Heart left ventricle (tissue), 16 donors: Measurements from ENCODE around the gene CYP19A1. TPM values are rescaled to one million over a fixed set of nuclear protein-coding genes. Genes with fewer than 3 reads are reported as not detected.

ENCODE experiments used
- ATAC-seq, 4 donors: fragments of 200-7000 bp; cut with Tn5 transposase; one replicate each; pipeline ENCODE4 v1.9.1; 2020 to 2022; ENCODE audit warnings: moderate library complexity in 4 of 4, mild to moderate bottlenecking in 3 of 4, moderate number of reproducible peaks in 1 of 4
- DNase-seq, 5 donors: peaks; one replicate each; pipeline ENCODE4 v3.0.0-alpha.2; 2020
- H3K27ac ChIP-seq, 12 donors: fragments of 200-600 bp; sonication (generic) in 4 of 12; one replicate each; pipeline versions ENCODE4 v1.5.0 to v1.8.0; 2016 to 2022; ENCODE audit warnings: mild to moderate bottlenecking in 2 of 12
- H3K27me3 ChIP-seq, 9 donors: fragments of 200-600 bp; sonication (generic) in 2 of 9; one replicate each; pipeline versions ENCODE4 v1.5.1 to v1.8.0; 2016 to 2022; ENCODE audit warnings: mild to moderate bottlenecking in 3 of 9
- H3K36me3 ChIP-seq, 9 donors: fragments of 200-600 bp; sonication (generic) in 2 of 9; one replicate each; pipeline versions ENCODE4 v1.5.0 to v1.8.0; 2018 to 2022; ENCODE audit warnings: mild to moderate bottlenecking in 2 of 9
- H3K4me1 ChIP-seq, 12 donors: fragments of 200-600 bp; sonication (generic) in 4 of 12; one replicate each; pipeline versions ENCODE4 v1.5.0 to v1.8.0; 2016 to 2022; ENCODE audit warnings: mild to moderate bottlenecking in 3 of 12
- H3K4me3 ChIP-seq, 12 donors: fragments of 200-600 bp; sonication (generic) in 4 of 12; one replicate each; pipeline versions ENCODE4 v1.5.0 to v1.8.0; 2017 to 2022; ENCODE audit warnings: mild to moderate bottlenecking in 9 of 12, moderate library complexity in 4 of 12
- H3K9me3 ChIP-seq, 12 donors: fragments of 200-600 bp; sonication (generic) in 4 of 12; one replicate each; pipeline versions ENCODE4 v1.5.0 to v1.8.0; 2016 to 2022; ENCODE audit warnings: mild to moderate bottlenecking in 1 of 12
- POLR2A ChIP-seq, 2 donors: fragments of 450-650 bp; IDR thresholded peaks; one replicate each; pipeline ENCODE4 v1.6.1; 2017; ENCODE audit warnings: antibody characterized with exemption in 2 of 2, mild to moderate bottlenecking in 2 of 2, moderate library complexity in 2 of 2
- WGBS, 4 donors: extraction: QIAGEN DNeasy Blood & Tissue Kit in 2 of 4; methylation state at CpG; one replicate each; pipeline versions ENCODE4 v1.1.5 to v1.1.7; 2013 to 2018; 5-methylcytosine and 5-hydroxymethylcytosine counted together
- intact Hi-C, 10 donors: fragments of 100-400 bp; cut with DNase I; formaldehyde crosslinking; loops; one replicate each; pipeline versions ENCODE4 v1.11.1 to v1.14.2; 2022
- polyA plus RNA-seq, 2 donors: library from polyadenylated mRNA; stranded (reverse); fragments of 200-250 nt; gene quantifications; one replicate each; pipeline ENCODE4 v1.2.3, GENCODE V29; 2013
- total RNA-seq, 9 donors: library from RNA; depleted of rRNA in 2 of 9; stranded (reverse); fragments of >200 nt in 2 of 9; fragmentation: NEBNext Ultra II Directional in 3 of 9; extraction: Animal tissue kit (Norgen Biotek cat#: 25700) in 3 of 9; gene quantifications; one replicate each; pipeline versions ENCODE4 v1.1.0 to v1.2.4, GENCODE V29; 2016 to 2023
- TF ChIP-seq, protein P1 (sequence below), 12 donors: fragments of 200-600 bp; sonication (generic) in 4 of 12; IDR thresholded peaks; one replicate each; pipeline versions ENCODE4 v1.5.0 to v1.8.0; 2018 to 2022; ENCODE audit warnings: antibody characterized with exemption in 12 of 12, mild to moderate bottlenecking in 5 of 12
- donor health status: ischemic (EF 13 %, LVEDD 7.1; RV severe dilation, severe dysfunction).
- donor health status: healthy with polysubstance abuse.
- donor health status: DM: no; HTN: yes; CAD: no.
- donor health status: DM: no; HTN: no; CAD: no.
- donor health status: ischemic (EF 25% LVEDD 6.9; RV normal size, moderate dysfunction).
- donor health status: ischemic (EF 25% LVEDD 5.7; RV mildly dilated, moderate dysfunction).
- donor health status: healthy.
- donor health status: DM: yes; HTN: yes; CAD: no.
- donor health status: ischemic (EF 35%, LVEDD 5.7; RV mildly dilated, moderate dysfunction).
- donor health status: nonischemic (EF 11% LVEDD 7.7; RV severe dilation, severe dysfunction).
- donor health status: DM: yes; HTN: yes; CAD: no.
- donor health status: PGD.
- donor health status: ischemic (EF 29% LVEDD 5.4; RV normal size, mild dysfunction).
- donor health status: nonischemic (EF 23%, LVEDD 6.1; RV moderate dilation, normal function).

The CYP19A1 gene
- total and polyA plus RNA-seq, 11 donors = 0.15 to 5.4 (median 0.60) TPM

DNA sequence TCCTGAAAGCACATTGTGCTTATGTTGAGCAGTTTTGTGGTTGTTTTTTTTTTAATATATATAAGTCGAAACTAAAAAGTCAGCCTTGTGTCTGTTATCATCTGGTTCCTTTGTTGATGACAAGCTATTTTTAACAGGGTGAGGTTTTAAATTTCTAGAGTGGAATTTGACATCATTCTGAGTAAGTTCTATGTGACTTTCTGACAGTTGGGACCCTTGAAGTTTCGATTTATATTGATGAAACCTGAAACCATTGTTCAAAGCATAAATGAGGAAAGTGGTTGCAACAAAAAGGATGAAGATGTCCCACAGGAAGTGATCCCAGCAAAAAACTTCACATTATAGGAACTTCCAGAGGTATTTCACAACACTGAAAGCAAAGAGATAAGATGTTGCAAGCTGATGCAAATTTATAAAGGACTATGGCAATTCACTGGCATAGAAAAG, 94.0 kb downstream of the CYP19A1 start:
- Histone ChIP-seq H3K27ac (no peak overlapping the region), H3K9me3 (no peaks in the 10 kb centered on the region), H3K27me3 (peaks cover 0 to 9% (median 0%) of the 10 kb centered on the region in 9 donors), H3K4me3 (no peak overlapping the region), H3K36me3 (no peaks in the 10 kb centered on the region), H3K4me1 (peaks cover 0 to 13% (median 0%) of the 10 kb centered on the region in 12 donors)
- TF ChIP-seq POLR2A (IDR thresholded peaks at IDR 0.05) = no peak
- TF ChIP-seq, protein P1, sequence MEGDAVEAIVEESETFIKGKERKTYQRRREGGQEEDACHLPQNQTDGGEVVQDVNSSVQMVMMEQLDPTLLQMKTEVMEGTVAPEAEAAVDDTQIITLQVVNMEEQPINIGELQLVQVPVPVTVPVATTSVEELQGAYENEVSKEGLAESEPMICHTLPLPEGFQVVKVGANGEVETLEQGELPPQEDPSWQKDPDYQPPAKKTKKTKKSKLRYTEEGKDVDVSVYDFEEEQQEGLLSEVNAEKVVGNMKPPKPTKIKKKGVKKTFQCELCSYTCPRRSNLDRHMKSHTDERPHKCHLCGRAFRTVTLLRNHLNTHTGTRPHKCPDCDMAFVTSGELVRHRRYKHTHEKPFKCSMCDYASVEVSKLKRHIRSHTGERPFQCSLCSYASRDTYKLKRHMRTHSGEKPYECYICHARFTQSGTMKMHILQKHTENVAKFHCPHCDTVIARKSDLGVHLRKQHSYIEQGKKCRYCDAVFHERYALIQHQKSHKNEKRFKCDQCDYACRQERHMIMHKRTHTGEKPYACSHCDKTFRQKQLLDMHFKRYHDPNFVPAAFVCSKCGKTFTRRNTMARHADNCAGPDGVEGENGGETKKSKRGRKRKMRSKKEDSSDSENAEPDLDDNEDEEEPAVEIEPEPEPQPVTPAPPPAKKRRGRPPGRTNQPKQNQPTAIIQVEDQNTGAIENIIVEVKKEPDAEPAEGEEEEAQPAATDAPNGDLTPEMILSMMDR (IDR thresholded peaks at IDR 0.05) = no peak
- intact Hi-C loops = no loop called here
- ATAC-seq (no peak), DNase-seq (no peak)
- 26 to 44% (median 33%) methylated on average over 2 of the region's 2 CpGs for WGBS, 4 donors

DNA sequence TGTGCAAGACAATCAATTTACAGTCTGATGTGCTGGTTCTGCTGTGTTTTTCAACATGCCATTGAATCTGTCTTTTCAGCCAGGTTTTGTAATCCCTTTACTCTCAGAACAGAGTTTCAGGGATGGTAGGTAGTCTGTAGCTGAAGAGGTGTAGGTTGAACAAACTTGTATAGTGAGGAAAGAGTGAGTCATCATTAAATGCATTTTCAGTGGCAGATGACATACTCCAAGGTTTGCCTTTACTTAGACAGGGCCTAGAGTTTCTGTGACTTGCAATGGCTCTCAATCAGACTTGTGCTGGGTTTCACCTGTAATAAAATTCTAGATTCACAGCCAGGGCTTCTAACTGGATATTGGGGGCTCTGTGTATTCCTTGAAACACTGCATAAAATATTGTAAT, 94.6 kb downstream of the CYP19A1 start:
- H3K36me3 ChIP-seq = no peaks in the 10 kb centered on the region
- no peaks in the 10 kb centered on the region for H3K9me3 ChIP-seq
- peaks cover 0 to 16% (median 0%) of the 10 kb centered on the region in 9 donors for H3K27me3 ChIP-seq
- no peak overlapping the region for H3K27ac ChIP-seq
- ATAC-seq = no peak
- peaks cover 0 to 13% (median 0%) of the 10 kb centered on the region in 12 donors for H3K4me1 ChIP-seq
- no peak for DNase-seq
- no peak for TF ChIP-seq POLR2A (IDR thresholded peaks at IDR 0.05)
- TF ChIP-seq, protein P1 (IDR thresholded peaks at IDR 0.05) = no peak
- no peak overlapping the region for H3K4me3 ChIP-seq
- intact Hi-C loops = no loop called here

DNA sequence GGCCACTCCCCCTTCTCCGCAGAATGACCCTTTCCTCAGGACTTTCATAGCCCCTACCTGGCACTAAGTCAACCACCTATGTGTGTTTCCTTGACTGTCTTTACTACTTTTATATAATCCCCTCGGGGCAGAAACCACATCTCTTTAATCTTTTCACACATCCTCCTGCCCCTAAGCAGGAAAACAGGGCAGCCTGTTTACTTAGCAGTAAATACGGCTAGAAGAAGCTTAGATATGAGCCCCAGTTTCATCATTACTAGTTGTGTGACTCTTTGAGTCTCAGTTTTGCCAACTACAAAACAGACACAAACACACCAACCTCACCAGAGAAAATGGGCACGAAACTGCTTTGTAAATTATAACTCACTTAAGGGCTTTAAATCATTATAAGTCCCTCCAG, 98.3 kb downstream of the CYP19A1 start:
- no peaks in the 10 kb centered on the region for H3K36me3 ChIP-seq
- TF ChIP-seq, protein P1 (IDR thresholded peaks at IDR 0.05) = no peak
- TF ChIP-seq POLR2A (IDR thresholded peaks at IDR 0.05) = no peak
- no peaks in the 10 kb centered on the region for H3K9me3 ChIP-seq
- H3K4me3 ChIP-seq = no peak overlapping the region
- ATAC-seq (no peak), DNase-seq (no peak)
- peaks cover 0 to 13% (median 0%) of the 10 kb centered on the region in 12 donors for H3K4me1 ChIP-seq
- 37 to 48% (median 38%) methylated on average over 4 of the region's 4 CpGs for WGBS, 4 donors
- peaks cover 0 to 27% (median 0%) of the 10 kb centered on the region in 9 donors for H3K27me3 ChIP-seq
- intact Hi-C loops = no loop called here
- no peak overlapping the region for H3K27ac ChIP-seq

DNA sequence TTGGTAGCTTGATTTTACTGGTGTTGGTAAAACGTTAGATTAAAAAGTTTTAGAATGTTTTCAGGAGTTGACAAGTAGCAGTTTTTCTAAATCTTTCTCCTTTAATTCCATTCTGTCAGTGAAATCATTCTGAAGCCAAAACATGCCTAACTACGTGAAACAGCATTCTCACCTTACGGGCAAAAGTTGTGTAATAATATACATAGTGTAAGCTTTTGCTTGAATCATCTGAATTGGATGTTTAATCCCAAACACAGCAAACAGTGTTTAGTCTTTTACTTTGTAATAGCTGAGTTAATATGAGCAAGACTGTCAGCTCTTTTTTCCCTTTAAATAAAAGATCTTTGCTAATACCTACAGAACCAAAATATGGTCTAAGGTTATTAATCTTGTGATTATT, 100.6 kb downstream of the CYP19A1 start:
- no peaks in the 10 kb centered on the region for H3K9me3 ChIP-seq
- H3K4me3 ChIP-seq = no peak overlapping the region
- ATAC-seq (no peak), DNase-seq (no peak)
- no peak overlapping the region for H3K27ac ChIP-seq
- WGBS, 4 donors = 64 to 90% (median 81%) methylated on average over 3 of the region's 3 CpGs
- intact Hi-C loops = no loop called here
- TF ChIP-seq, protein P1 (IDR thresholded peaks at IDR 0.05) = no peak
- TF ChIP-seq POLR2A (IDR thresholded peaks at IDR 0.05) = no peak
- H3K27me3 ChIP-seq = peaks cover 0 to 27% (median 0%) of the 10 kb centered on the region in 9 donors
- H3K4me1 ChIP-seq = no peaks in the 10 kb centered on the region
- no peaks in the 10 kb centered on the region for H3K36me3 ChIP-seq
